ENCODE data around the gene ZNF282. TPM values are rescaled to one million over a fixed set of nuclear protein-coding genes. Genes with fewer than 3 reads are reported as not detected.

The ZNF282 gene
- total RNA-seq (2022) (35.7 and 44.0 TPM in 2 replicates), Bru-seq, nascent RNA (percentile 83 among the genes with signal in this experiment), BruChase-seq, experiment 1, labeled RNA remaining after a 2-hour chase (percentile 75 among the genes with signal in this experiment), BruChase-seq, experiment 2, labeled RNA remaining after a 6-hour chase (percentile 72 among the genes with signal in this experiment)
- long read RNA-seq, partial matches to known transcripts: 1 of 15 reads
- long read RNA-seq, other reads (novel, unspliced or antisense): 10 of 15 reads

DNA sequence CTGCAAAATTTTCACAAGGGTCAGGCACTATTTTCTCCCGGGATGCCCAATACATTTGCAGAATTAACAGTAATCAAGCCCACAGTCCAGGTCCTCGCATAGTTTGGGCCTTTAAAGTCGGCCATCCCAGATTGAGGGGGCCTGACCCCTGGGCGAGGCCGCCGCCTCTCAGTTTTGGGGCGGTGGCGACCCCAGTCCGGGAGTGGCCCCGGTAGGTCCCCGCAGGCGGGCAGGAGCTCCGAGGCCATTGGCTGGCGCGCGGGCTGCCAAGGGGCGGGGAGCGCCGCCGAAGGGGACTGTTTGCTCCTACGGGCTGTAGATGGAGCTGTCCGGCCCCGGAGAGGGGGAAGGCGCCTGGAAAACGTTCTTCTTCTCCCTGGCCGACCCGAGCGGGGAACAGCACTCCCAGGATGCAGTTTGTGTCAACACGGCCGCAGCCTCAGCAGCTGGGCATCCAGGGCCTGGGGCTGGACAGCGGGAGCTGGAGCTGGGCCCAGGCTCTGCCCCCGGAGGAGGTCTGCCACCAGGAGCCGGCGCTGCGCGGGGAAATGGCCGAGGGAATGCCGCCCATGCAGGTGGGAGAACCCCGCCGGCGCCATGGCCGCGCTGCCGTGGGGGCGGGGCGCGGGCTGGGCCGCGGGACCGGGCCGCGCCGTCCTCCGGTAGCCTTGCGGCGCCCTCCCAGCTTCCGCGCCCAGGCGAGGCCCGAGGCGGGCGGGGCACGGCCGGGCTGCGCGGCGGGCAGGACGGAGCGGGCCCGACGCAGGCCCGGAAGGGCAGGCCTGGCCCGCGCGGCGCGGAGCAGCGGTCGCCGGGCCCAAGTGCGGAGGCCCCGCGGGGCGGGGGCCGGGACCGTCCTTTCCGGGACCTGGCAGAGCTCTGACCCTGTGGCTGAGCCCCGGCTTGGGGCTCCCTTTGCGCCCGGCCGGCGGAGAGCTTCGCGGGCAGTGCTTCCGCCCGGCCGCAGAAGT lies at the start of gene ZNF282:
Gene ZNF282 (plus strand): TSS at position 367 of the 971 bp plus-strand sequence. CDS start 44 bp downstream, at position 411.
- intact Hi-C loops (cut with micrococcal nuclease; ENCODE audit: unreplicated experiment): loop anchor here (2.0 kb wide), 2 partner anchors 33 to 49 kb away; partner anchors contain the start of gene ZNF398
- H3K27me3 Mint-ChIP-seq (ENCODE audit: insufficient read depth, unreplicated experiment): no peaks in the 10 kb centered on the region
- ChIA-PET CTCF (interaction anchor here (0.6 to 2.0 kb wide), 10 partner anchors 10 to 190 kb away, joined by 3 to 20 read pairs (median 4); partner anchors contain the start of genes ZNF398 and ZNF783), POLR2A (interaction anchor here (0.5 to 2.0 kb wide), 5 partner anchors 9 to 576 kb away, joined by 3 to 13 read pairs (median 6); partner anchors contain the start of gene ZNF783)
- Histone ChIP-seq H3K4me3 (ENCODE audit: low read depth, low read length) (peak within 1 kb of the TSS; percentile 94), H3K36me3 (ENCODE audit: control insufficient read depth, insufficient read depth, low read length) (peaks cover 6% of the 10 kb centered on the region), H3K9me3 (no peaks in the 10 kb centered on the region), H3K27me3 (replicated peaks; ENCODE audit: control insufficient read depth, insufficient read depth, low read length) (no peaks in the 10 kb centered on the region), H3K4me1 (no peaks in the 10 kb centered on the region; the same call in 1 of the 2 replicates)
- peak within 1 kb of the TSS; percentile 87 for H3K27ac Mint-ChIP-seq (ENCODE audit: unreplicated experiment)
- H3K4me3 Mint-ChIP-seq (ENCODE audit: unreplicated experiment): peak within 1 kb of the TSS; percentile 85
- BruUV-seq (replicated peaks): no TSS peak
- peaks cover 24% of the 10 kb centered on the region for H3K36me3 Mint-ChIP-seq (ENCODE audit: insufficient read depth, unreplicated experiment)
- peak; percentile 94 to 96 for DNase-seq
- no peaks in the 10 kb centered on the region for H3K9me3 Mint-ChIP-seq (ENCODE audit: unreplicated experiment)
- H3K4me1 Mint-ChIP-seq (ENCODE audit: low read depth, unreplicated experiment): no peaks in the 10 kb centered on the region
- TF ChIP-seq, protein P1, sequence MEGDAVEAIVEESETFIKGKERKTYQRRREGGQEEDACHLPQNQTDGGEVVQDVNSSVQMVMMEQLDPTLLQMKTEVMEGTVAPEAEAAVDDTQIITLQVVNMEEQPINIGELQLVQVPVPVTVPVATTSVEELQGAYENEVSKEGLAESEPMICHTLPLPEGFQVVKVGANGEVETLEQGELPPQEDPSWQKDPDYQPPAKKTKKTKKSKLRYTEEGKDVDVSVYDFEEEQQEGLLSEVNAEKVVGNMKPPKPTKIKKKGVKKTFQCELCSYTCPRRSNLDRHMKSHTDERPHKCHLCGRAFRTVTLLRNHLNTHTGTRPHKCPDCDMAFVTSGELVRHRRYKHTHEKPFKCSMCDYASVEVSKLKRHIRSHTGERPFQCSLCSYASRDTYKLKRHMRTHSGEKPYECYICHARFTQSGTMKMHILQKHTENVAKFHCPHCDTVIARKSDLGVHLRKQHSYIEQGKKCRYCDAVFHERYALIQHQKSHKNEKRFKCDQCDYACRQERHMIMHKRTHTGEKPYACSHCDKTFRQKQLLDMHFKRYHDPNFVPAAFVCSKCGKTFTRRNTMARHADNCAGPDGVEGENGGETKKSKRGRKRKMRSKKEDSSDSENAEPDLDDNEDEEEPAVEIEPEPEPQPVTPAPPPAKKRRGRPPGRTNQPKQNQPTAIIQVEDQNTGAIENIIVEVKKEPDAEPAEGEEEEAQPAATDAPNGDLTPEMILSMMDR (IDR thresholded peaks at IDR 0.05; ENCODE audit: insufficient read depth in 1 of 2, low read depth in 1 of 2, low read length in 1 of 2, severe bottlenecking in 1 of 2, unreplicated experiment in 1 of 2): peak; percentile 49 to 82

DNA sequence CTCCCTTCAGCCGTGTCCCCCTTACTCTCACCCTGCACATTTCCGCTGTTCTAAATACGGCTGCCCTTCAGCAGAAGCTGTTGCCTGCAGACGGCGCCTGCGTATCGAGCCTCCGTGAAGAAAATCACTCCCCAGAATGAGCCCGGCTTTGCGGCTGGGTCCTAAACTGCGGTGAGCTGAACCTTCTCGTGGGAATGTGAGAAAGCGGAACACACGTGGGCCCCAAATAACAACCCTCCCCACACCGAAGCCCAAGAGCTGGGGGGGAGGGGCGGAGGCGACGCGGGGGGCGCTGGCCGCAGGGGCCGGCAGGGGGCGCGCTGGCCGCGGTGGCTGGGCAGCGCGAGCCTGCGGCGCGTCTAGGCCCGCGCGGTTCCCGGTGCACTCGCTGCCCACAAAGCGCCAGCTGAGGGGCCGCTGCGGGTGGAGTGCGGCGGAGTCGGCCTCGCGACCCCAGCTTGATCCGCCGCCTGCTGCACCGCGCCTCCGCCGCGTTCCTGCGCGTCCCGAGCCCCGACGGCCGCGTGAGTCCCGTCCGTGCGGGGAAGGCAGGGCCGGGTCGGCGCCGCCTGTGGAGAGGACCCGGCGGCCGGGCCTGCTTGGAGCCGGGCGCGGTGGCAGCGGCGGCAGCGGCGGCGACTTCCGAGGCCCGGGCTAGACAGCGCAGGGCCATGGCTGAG lies 48.1 kb upstream of the ZNF282 start, which contains the start of gene ZNF398:
Gene ZNF398 (plus strand): TSS at position 382 of the 680 bp plus-strand sequence. CDS start 290 bp downstream, at position 672.
- Histone ChIP-seq H3K9me3 (no peaks in the 10 kb centered on the region), H3K4me3 (ENCODE audit: low read depth, low read length) (peak within 1 kb of the TSS; percentile 97), H3K36me3 (ENCODE audit: control insufficient read depth, insufficient read depth, low read length) (no peaks in the 10 kb centered on the region), H3K4me1 (peaks cover 10% of the 10 kb centered on the region), H3K27me3 (replicated peaks; ENCODE audit: control insufficient read depth, insufficient read depth, low read length) (no peaks in the 10 kb centered on the region)
- TF ChIP-seq, protein P1 (IDR thresholded peaks at IDR 0.05; ENCODE audit: insufficient read depth in 1 of 2, low read depth in 1 of 2, low read length in 1 of 2, severe bottlenecking in 1 of 2, unreplicated experiment in 1 of 2): peak; percentile 47 to 72
- intact Hi-C loops (cut with micrococcal nuclease; ENCODE audit: unreplicated experiment): loop anchor here (1.0 to 5.0 kb wide), 4 partner anchors 20 to 120 kb away; partner anchors contain the start of genes PDIA4, ZNF282 and ZNF786
- Mint-ChIP-seq H3K9me3 (ENCODE audit: unreplicated experiment) (no peaks in the 10 kb centered on the region), H3K27ac (ENCODE audit: unreplicated experiment) (peak within 1 kb of the TSS; percentile 79), H3K36me3 (ENCODE audit: insufficient read depth, unreplicated experiment) (peaks cover 10% of the 10 kb centered on the region), H3K4me3 (ENCODE audit: unreplicated experiment) (peak within 1 kb of the TSS; percentile 97), H3K4me1 (ENCODE audit: low read depth, unreplicated experiment) (peaks cover 28% of the 10 kb centered on the region), H3K27me3 (ENCODE audit: insufficient read depth, unreplicated experiment) (no peaks in the 10 kb centered on the region)
- ChIA-PET CTCF (interaction anchor here (0.5 to 1.7 kb wide), 11 partner anchors 9 to 1618 kb away, joined by 3 to 20 read pairs (median 4); partner anchors contain the start of genes ZNF282 and ZNF425), POLR2A (interaction anchor here (0.7 to 1.3 kb wide), 4 partner anchors 20 to 205 kb away, joined by 3 to 12 read pairs (median 5); partner anchors contain the start of gene ZNF425)
- BruUV-seq (replicated peaks): no TSS peak
- DNase-seq: peak; percentile 73 to 85

All from Caco-2 (cell line).